Erythroblast (primary cell): Measurements from ENCODE around the gene NEDD4L.
"Not testable (repeated sequence)": the region's sequence is repeated elsewhere in the genome, so short reads cannot be mapped to it uniquely, and the experiment has no call there.

ENCODE experiments used
- DNase-seq, 2 experiments: peaks; one replicate each; lab custom pipeline; 2025; lab: John Stamatoyannopoulos, UW
- GATA1 ChIP-seq: IDR thresholded peaks from 2 replicates; pipeline ENCODE4 v1.6.1; 2011; ENCODE audit warnings: low read depth, mild to moderate bottlenecking, control low read depth, low read length, moderate library complexity
- POLR2A ChIP-seq: IDR thresholded peaks from 2 replicates; pipeline ENCODE4 v1.6.1; 2011; ENCODE audit warnings: mild to moderate bottlenecking, low read length

Gene NEDD4L

DNA sequence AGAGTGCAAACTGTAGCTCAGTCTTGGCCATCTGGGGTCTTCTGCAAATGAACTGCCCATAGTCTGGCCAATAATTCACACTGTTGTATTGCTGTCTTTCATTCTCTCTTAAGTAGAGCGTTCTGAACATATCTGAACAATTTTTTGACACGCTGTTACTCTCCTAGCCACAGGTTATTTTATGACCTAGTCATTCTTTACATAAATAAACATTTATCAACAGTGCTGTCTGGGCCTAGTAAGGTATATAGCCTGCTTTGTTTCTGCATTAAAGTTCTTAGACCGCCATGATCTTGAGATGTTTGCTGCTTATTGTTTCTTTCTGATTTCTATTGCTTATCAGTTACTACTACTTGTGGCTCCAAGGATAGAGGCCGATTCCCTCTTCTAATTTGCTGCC lies 226.4 kb downstream of the NEDD4L start:
- TF ChIP-seq POLR2A (no peak), GATA1 (no peak)
- no peak for DNase-seq

GRCh38 chr18:58271770-58272169 lies 227.7 kb downstream of the NEDD4L start:
- DNase-seq, result no peak
- TF ChIP-seq GATA1, result no peak
- TF ChIP-seq POLR2A, result no peak

DNA sequence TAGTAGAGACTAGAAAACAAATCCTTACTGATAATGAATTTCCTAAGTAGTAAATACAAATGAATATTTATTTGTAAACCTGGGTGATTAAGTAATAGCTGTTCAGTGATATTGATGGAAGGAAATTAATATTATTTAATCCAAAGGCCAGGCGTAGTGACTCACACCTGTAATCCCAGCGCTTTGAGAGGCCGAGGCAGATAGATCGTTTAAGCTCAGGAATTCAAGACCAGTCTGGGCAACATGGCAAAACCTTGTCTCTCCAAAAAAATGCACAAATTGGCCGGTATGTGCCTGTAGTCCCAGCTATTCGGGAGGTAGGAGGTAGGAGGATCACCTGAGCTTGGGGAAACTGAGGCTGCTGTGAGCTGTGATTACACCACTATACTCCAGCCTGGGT lies 228.2 kb downstream of the NEDD4L start:
- DNase-seq, result no peak
- TF ChIP-seq GATA1 (no peak), POLR2A (no peak)

- no peak for DNase-seq
- TF ChIP-seq GATA1 (no peak), POLR2A (no peak)
These were observed 228.9 kb downstream of the NEDD4L start for GRCh38 chr18:58272779-58273435.

- no peak for DNase-seq
- no peak for TF ChIP-seq POLR2A
These were observed 231.2 kb downstream of the NEDD4L start for GRCh38 chr18:58275176-58275575.

DNA sequence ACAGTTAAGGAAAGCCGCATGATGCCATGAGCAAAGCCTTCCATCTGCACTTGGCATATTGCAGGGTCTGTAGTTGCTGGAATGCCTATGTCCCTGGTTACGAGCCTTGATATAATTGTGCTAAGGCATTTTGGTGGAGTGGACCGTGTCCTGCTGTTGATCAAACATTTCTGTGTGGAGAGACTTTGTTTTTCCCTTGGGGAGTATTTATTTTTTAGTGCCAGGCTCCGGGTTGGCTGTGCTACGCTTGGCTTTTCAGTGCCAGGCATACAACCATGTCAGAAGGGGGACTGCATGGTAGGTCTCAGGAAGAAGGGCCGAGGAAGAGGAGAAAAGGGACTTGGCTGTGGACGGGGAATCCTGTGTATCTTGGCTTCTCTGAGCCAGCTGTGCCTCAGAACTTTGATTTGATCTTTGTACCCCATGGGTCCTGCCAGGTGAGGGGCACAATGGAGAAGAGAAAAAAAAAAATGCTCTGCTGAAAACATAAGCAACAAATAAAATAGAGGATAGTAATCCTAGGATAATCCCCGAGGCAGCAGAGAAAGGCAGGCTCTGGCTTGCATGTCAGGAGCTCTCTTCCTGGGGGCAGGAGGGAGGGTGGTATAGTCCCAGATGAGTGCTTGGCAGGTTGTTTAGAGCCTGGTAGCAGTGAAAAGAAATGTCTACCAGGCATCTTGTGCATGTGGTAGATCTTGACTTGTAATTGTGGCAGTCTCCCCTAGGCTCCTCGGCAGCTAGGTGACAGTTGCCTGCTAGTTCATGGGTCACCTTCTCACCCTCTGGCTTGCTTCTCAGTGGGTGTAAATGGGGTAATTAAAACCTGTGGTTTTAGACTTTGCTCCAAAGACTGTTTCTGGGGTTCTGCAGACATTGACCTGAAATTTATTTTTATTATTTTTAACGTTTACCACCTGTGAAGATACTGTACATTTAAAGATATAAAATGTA lies 233.0 kb downstream of the NEDD4L start:
- no peak for DNase-seq
- TF ChIP-seq GATA1 (no peak), POLR2A (no peak)

- TF ChIP-seq POLR2A (no peak), GATA1 (no peak)
- DNase-seq, result no peak
These were observed 235.6 kb downstream of the NEDD4L start for GRCh38 chr18:58279504-58280175.

DNA sequence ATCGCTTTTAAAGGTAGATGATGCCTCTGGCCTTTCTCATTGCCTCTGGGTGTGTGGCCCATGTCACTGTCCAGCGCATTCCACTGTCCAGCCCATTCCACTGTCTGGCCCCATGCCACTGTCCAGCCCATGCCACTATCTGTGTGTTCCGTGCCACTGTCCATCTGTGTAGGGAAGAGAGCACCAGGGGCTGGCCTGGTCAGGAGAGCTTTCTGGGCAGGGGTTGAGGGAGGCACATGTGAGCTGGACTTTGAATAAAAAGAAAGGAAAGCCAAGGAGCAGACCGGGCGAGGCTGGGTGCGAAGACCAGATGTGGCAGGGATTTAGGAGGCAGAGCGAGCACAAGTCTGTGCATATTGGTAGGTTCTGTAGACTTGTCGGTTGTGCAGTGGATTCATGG lies 236.2 kb downstream of the NEDD4L start:
- DNase-seq, result no peak
- TF ChIP-seq POLR2A (no peak), GATA1 (no peak)

- not testable (repeated sequence) for DNase-seq
These were observed 238.8 kb downstream of the NEDD4L start for GRCh38 chr18:58282872-58283271.

GRCh38 chr18:58284699-58285448 lies 240.8 kb downstream of the NEDD4L start:
- TF ChIP-seq POLR2A, result no peak
- TF ChIP-seq GATA1, result no peak

GRCh38 chr18:58285449-58286130 lies 241.6 kb downstream of the NEDD4L start:
- no peak for DNase-seq
- TF ChIP-seq GATA1 (no peak), POLR2A (no peak)

More at GRCh38 chr18:58284699-58285448, 240.8 kb downstream of the NEDD4L start:
- no peak for DNase-seq

DNA sequence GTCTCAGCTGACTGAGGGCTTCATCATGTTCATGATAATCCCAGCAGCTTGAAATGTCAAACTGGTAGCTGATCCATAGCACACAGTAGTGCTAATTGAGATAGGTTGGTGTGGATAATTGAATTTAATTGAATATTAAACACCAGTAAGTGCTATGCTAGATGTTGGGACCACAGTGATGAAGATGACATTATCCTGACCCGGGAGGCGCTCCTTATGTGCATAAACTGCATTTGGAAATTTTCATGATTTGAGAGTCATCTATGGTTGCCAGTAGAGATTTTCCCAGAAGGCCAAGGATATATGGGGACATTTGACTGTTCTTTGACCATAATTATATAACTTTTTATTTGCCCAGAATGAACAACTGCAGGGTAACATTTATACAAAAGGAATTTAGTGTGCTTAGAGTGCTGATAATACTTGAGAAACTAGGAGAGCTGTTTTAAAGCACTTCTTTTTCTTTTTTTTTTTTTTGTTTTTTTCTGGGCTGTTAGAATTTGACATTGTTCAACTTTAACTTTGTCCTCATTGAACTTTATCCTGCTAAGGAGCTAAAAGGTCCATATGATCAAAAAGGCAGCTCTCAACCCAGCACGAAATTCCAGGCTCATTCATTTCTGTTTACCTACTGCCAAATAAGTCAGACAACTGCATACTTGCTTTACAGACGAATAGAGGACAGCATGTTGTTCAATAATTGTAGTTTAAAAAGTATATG lies 242.8 kb downstream of the NEDD4L start:
- TF ChIP-seq POLR2A, result no peak
- no peak for TF ChIP-seq GATA1
- no peak for DNase-seq
